Activated effector memory CD4-positive, alpha-beta T cell treated with anti-CD3 and anti-CD28 coated beads, Interleukin-2, amount 50 U/mL, for 16 hours (primary cell): ENCODE measurements around the gene CEP290.

Experiments used
- DNase-seq: peaks from one replicate; pipeline ENCODE4 v3.0.0-alpha.2; 2020

CEP290 gene

DNA sequence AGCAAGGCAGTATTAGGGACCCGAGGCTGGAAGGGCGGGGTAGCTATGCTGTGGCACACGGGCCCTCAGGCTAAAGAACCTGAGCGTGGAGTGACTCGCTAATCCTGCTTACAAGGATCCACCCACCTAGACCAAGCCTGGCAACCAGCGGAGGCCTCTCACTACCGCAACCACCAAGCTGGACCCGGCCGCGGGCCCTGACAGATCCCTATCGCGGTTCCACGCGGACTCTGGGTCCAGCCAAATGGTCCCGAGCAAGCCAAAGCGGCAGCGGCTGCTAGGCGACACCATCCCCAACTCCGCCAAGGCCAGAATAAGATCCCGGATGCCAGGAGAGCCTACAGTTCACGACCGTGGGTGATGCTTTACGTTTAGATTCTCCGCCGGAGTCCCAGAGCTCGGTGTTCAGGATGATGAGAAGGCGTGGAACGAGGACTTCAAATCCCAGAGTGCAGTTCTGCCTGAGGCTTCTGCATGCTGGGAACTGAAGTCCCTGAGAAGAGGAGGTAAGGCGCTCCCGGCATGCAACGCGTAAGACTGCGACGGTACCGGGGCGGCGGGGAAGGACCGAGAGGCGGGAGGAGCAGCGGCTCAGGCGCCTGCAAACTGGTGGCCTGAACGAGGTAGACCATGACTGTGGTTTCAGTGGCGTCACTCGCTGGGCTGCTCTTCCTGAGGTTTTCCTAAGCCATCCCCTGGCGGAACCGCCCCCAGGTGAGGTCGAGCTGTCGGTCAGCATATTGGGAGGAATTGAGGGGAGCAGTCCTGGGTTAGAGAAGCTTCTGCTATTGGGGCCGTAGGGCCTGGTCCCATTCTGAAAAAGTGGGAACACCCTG is at the start of gene CEP290, which contains the start of gene TMTC3:
CEP290 (minus strand) TSS at position 315 of the 836 bp plus-strand sequence. CDS start 781 bp downstream, outside the sequence.
TMTC3 (plus strand) TSS at position 534 of the 836 bp plus-strand sequence. CDS start 6,009 bp downstream, outside the sequence.
- peak; percentile 98 for DNase-seq

DNA sequence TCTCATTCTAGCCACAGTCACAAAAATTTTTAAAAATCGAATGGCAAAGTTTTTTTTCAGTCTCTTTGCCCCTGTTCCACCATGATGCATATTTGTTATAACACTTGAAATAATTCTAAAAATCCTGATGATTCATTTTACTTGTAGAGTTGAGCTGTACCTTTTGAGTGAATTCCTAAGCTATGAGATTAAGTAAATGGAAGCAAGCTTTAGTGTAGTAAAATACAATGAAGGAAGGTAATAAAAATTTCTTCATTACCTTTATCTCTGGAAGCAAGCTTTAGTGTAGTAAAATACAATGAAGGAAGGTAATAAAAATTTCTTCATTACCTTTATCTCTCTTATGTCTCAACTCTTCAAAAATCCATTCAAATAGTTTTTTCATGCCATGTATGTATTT is 46.3 kb upstream of the CEP290 start:
- DNase-seq: no peak

DNA sequence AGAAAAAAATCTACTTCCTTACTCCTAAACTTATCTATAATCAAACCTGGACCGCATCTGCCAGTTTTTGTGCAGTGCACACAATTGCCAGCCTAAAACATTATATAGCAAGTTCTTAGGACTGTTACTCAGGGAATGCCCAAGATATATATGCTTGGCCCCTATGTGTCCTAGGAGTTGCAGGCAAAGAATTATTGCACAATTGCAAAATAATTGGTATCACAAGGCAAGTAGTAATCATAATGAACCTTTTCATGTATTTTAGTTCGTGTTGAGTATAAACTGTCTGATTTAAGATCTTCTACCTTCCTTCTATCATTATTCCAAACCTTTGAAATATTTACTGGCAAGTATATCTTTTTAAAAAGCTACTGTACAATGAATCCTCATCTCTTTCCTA is 45.7 kb upstream of the CEP290 start:
- no peak for DNase-seq

DNA sequence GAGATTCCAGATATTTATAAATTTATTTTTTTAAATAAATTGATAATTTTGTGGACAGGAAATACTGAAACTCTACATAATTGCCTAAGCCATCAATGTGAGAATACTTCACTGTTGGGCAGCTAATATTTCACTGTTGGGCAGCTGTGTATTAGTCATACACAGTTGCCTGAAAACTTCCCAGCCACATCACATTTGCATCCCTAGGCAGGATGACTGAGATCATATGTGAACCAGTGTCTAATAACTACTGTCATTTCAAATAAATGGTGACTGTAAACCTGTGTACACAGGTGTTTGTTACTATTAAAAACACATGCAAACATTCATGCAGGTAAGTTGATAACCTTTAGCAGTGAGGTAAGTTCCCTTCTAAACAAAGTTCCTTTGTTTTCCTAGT is 44.1 kb upstream of the CEP290 start:
- no peak for DNase-seq

GRCh38 chr12:88185279-88185678 is 43.4 kb upstream of the CEP290 start:
- no peak for DNase-seq

GRCh38 chr12:88184196-88184595 is 42.3 kb upstream of the CEP290 start:
- no peak for DNase-seq

DNA sequence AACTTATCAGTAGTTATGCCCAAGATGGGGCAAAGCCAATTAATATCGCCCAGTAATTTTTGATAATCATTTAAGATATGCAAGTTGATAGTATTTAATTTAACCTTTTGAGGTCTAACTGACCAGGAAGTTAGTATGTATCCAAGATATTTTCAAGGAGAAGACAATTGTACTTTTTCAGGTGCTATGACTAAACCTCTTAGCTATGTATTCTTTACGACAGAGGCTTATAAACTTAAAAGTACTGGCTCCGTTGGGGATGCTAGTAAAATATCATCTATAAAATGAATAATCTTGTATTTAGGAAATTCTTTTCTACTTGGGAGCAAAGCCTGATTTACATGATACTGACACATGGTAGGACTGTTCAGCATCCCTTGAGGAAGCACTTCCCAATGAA is 40.5 kb upstream of the CEP290 start:
- no peak for DNase-seq

DNA sequence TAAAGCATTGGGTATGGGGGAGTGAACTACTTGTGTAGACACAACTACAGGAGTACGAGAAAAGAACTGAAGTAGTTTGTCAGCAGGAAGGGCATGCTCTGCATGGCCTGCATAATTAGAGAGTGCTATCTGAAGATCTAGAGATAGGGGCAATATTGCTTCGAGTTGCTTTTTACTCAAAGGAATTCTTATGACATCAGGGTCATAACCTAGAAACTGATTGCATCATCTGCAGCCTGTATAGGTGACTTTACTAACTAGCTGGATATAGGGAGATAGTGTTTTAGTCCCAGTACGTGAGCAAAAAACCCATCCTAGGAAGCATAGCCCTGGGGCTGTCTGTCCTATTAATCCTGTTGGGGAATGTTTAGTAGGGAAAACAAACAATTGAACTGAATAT is 40.0 kb upstream of the CEP290 start:
- DNase-seq: no peak

DNA sequence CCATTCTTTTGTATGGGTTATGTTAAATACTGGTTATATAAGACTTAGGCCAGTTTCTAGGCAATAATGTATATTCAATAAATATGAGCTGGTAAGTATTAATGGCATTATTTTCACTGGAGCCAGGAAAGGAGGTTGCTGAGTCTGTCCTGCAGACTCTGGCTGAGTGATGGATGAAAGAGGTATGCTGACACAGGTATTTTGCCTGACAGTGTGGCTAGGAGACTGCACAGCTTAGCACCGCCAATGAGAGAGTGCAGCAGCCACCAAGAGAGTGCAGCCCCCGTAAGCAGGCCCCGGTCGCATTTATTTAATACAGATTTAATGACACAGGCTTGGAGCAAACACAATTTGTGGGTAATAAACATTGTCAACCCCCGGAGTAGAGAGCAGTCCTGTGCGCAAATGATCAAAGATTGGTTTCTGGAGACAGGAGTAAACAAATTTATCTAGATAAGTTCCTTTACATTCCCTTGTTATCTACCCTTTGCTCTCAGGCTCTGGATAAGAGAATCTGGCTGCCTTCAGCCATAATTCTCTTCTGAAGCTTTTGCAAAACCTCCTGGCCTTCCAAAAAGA is 37.6 kb upstream of the CEP290 start:
- DNase-seq: no peak

- no peak for DNase-seq
Measured at GRCh38 chr12:88175544-88175943, 33.7 kb upstream of the CEP290 start.

DNA sequence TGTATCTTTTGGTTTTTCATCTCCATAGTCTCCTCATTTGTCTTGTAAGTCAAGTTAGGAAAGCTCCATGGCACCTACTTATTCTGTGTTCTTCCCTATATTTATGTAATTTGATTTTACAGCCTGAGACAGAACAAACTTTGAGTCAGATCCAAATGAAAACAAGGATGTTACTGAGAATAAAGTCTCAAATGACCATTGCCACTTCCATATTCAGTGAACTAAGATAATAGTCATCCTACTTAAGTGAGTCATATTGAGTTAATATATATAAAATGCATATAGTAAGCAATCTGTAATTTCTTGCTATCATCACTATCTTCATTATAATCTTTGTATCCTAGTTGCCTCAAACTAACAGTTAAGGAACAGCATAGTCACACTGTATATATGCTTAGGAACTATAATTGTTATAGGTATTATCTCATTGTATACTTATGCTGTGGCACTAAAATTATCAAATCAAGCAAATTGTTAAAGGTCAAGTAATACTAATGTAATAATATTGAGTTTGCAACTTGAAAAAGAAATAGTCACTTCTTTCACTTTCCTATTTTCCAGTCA is 31.0 kb upstream of the CEP290 start:
- DNase-seq: no peak

- no peak for DNase-seq
Measured at GRCh38 chr12:88167384-88167783, 25.5 kb upstream of the CEP290 start.

GRCh38 chr12:88166179-88166578 is 24.3 kb upstream of the CEP290 start:
- DNase-seq: no peak

- DNase-seq: no peak
Measured at GRCh38 chr12:88163371-88163770, 21.5 kb upstream of the CEP290 start.

- no peak for DNase-seq
Measured at GRCh38 chr12:88156075-88156654, 14.3 kb upstream of the CEP290 start.

DNA sequence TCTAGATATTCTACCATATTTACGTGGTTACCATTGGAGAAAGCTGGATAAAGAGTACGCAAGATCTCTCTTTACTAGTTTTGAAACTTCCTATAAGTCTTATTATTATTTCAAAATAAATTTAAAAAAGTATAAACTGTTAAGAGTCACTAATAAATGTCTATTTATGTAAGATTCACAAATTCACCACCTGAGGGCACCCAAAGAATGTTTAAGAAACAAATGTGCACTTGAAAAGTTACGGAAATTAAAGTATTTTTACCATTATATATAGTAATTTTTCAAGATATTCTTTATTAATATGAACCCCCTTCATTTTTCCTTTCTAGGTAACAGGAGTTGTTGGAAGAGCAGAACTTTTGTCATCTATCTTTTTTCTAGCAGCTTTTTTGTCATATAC is 12.1 kb upstream of the CEP290 start:
- DNase-seq: no peak

- DNase-seq: no peak
Measured at GRCh38 chr12:88150063-88150462, 8.2 kb upstream of the CEP290 start.

DNA sequence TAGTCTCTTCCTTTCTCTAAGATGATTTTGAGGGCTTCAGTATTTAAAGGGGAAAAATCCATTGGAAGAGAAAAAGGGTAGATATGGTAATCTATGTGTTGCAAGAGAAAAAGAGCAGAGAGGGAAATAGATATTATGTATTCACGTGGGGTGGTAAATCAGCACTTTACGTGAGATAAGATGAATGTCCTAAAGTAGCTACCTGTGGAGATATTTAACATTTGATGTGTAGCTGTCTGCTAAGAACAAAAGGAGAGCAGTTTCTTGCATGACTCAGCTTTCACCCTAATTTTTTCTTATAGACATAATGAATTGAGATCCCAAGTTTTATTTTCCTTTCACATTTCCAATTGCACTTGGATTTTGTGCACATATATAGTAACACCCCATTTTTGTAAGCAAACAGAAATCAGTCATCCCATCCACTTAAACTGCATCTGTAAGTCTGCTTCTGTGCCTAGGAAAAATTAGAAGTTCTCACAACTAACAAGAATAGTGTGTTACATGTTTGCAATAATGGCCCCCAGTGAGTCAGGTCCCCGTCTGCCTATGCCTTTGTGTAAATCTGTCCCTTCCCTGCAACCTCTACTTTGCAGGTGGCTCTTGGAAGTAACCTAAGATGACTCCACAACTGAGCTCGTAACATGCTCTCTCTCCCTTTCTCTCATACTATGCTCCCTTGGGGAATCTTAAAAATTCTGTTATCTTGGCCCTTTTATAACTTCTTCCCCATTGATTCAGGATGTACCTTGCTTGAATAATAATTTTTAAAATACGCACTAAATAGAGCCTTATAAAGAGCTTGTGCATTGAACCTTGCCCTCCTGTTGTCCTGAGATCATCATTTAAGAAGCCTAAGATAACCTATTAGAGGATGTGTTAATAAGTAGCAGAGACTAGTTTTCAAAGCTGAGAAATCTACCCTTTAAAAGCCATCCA is 3.9 kb upstream of the CEP290 start:
- DNase-seq: no peak

DNA sequence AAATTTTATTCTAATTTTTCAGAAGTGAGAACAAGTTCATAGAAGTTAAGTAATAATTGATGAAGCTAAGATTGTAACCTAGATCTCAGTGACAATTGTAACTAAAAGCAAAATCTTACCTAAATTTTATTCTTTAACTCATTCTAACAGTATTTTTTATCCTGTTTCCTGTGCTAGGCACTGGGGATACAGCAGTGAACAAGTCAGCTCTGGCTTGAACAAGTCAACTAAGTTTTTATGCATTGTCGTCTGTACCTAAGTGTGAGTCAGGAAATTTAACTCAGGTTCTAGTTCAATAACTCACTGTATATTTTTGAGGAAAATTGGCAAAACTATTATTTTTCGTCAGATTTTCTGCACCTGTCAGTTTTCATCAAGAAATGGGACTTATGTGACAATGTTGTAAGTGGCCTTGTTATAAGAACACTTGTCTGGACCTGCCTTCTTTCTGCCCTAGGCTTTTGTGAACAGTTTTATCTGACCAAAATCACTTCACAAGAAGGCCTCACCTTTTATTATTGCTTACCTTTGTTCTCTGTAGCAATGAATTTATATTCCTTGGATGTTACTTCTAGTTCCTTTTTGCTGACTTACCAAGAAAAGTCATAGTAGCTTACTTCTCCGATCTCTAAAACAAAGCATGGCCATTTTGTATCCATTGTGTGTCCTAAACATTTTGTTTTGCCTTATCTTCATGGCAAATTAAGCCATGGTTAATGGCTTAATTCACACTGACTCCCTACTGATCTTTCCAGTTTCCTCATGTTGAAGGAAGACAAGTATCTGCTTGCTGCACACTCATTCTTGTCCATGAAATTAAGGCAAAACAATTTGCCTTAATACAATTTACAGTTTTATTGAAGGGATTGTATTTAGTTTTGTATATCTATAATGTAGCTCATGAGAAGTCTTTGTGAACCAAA is 2.9 kb upstream of the CEP290 start:
- DNase-seq: no peak

DNA sequence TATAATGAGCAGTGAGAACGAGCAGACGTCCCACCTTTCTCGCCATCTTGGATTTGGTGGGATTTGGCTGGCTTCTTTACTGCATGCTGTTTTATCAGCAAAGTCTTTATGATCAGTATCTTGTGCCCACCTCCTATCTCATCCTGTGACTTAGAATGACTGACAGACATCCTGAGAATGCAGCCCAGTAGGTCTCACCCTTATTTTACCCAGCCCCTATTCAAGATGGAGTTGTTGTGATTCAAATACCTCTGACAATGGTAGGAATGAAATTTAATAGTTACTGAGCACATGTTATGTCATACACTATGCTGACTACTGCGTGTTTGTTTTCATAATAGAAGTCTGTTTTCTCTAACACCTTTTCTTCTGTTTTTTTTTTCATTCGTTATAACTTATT is 2.1 kb upstream of the CEP290 start:
- DNase-seq: no peak

GRCh38 chr12:88142610-88142991 is 713 bp upstream of the CEP290 start:
- DNase-seq: peak; percentile 74

DNA sequence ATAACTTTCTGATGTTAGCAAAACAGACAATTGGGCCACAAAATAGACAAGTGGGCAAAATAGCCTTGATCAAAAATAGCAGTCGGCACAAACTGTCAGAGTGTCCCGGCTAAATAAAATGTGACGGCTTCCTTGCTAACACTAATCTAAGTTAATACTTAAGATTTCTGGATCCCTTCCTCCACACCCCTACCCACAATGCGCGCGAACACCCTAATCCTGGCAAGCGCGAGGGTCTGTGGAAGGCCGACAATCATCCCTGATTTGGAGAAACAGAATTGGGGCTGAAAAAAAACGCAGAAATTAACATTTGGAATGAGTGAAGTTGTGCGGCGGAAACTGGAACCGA is 489 bp downstream of the CEP290 start:
- DNase-seq: no peak
